Upper lobe of right lung (tissue), 1 donor: ENCODE results near the gene GPR55. TPM values are rescaled to one million over a fixed set of nuclear protein-coding genes. Genes with fewer than 3 reads are reported as not detected.

Experiments
- ATAC-seq: fragments of 200-7000 bp; cut with Tn5 transposase; one replicate; pipeline ENCODE4 v1.9.1; 2020; ENCODE audit warnings: mild to moderate bottlenecking, moderate library complexity
- DNase-seq: peaks from one replicate; pipeline ENCODE4 v3.0.0-alpha.2; 2020
- H3K27ac ChIP-seq: fragments of 200-600 bp; one replicate; pipeline ENCODE4 v1.8.0; 2022
- H3K27me3 ChIP-seq: fragments of 200-600 bp; one replicate; pipeline ENCODE4 v1.8.0; 2022; ENCODE audit warnings: mild to moderate bottlenecking
- H3K36me3 ChIP-seq: fragments of 200-600 bp; one replicate; pipeline ENCODE4 v1.8.0; 2022
- H3K4me1 ChIP-seq: fragments of 200-600 bp; one replicate; pipeline ENCODE4 v1.8.0; 2022
- H3K4me3 ChIP-seq: fragments of 200-600 bp; one replicate; pipeline ENCODE4 v1.8.0; 2022; ENCODE audit warnings: mild to moderate bottlenecking
- H3K9me3 ChIP-seq: fragments of 200-600 bp; one replicate; pipeline ENCODE4 v1.8.0; 2022
- CTCF ChIP-seq: fragments of 200-600 bp; IDR thresholded peaks from one replicate; pipeline ENCODE4 v1.8.0; 2022; ENCODE audit warnings: antibody characterized with exemption
- intact Hi-C: fragments of 100-400 bp; cut with DNase I; formaldehyde crosslinking; loops from one replicate; pipeline ENCODE4 v1.11.0; 2022
- total RNA-seq: library from RNA; stranded (reverse); fragmentation: NEBNext Ultra II Directional; extraction: Animal tissue kit (Norgen Biotek cat#: 25700); gene quantifications from one replicate; pipeline ENCODE4 v1.2.1, GENCODE V29; 2021
- donor health status: DM: no; HTN: yes; CAD: no; lungs with severe emphysema.

GPR55 gene
- total RNA-seq, 1 donor from 2014 or later = 1.2 TPM

- H3K4me3 ChIP-seq = no peak overlapping the region
- H3K9me3 ChIP-seq = no peaks in the 10 kb centered on the region
- no peaks in the 10 kb centered on the region for H3K36me3 ChIP-seq
- intact Hi-C loops = no loop called here
- H3K27me3 ChIP-seq = peaks cover 6% of the 10 kb centered on the region
- H3K27ac ChIP-seq = no peak overlapping the region
- H3K4me1 ChIP-seq = no peaks in the 10 kb centered on the region
- DNase-seq (no peak), ATAC-seq (no peak)
- no peak for TF ChIP-seq CTCF
Observed at GRCh38 chr2:230895536-230896345, 29.3 kb downstream of the GPR55 start.

GRCh38 chr2:230893841-230894781, 30.9 kb downstream of the GPR55 start:
- Histone ChIP-seq H3K4me1 (no peaks in the 10 kb centered on the region), H3K36me3 (no peaks in the 10 kb centered on the region), H3K9me3 (no peaks in the 10 kb centered on the region), H3K4me3 (no peak overlapping the region), H3K27ac (no peak overlapping the region), H3K27me3 (peaks cover 6% of the 10 kb centered on the region)
- no peak for ATAC-seq
- intact Hi-C loops = no loop called here
- no peak for TF ChIP-seq CTCF
- peak; percentile 40 for DNase-seq

GRCh38 chr2:230893338-230893737, 31.7 kb downstream of the GPR55 start:
- intact Hi-C loops = no loop called here
- no peak for ATAC-seq
- TF ChIP-seq CTCF = no peak

GRCh38 chr2:230891509-230891908, 33.5 kb downstream of the GPR55 start:
- Histone ChIP-seq H3K27ac (no peak overlapping the region), H3K27me3 (peaks cover 6% of the 10 kb centered on the region), H3K9me3 (no peaks in the 10 kb centered on the region), H3K36me3 (no peaks in the 10 kb centered on the region), H3K4me1 (no peaks in the 10 kb centered on the region), H3K4me3 (no peak overlapping the region)
- ATAC-seq = no peak
- intact Hi-C loops = no loop called here
- peak; percentile 33 for DNase-seq
- TF ChIP-seq CTCF = no peak

More at GRCh38 chr2:230893338-230893737, 31.7 kb downstream of the GPR55 start:
- H3K9me3 ChIP-seq = no peaks in the 10 kb centered on the region
- no peaks in the 10 kb centered on the region for H3K36me3 ChIP-seq
- peaks cover 6% of the 10 kb centered on the region for H3K27me3 ChIP-seq
- peak; percentile 59 for DNase-seq
- H3K4me1 ChIP-seq = no peaks in the 10 kb centered on the region
- H3K27ac ChIP-seq = no peak overlapping the region
- H3K4me3 ChIP-seq = no peak overlapping the region

- Histone ChIP-seq H3K27ac (no peak overlapping the region), H3K9me3 (no peaks in the 10 kb centered on the region), H3K4me3 (no peak overlapping the region), H3K4me1 (no peaks in the 10 kb centered on the region), H3K36me3 (no peaks in the 10 kb centered on the region), H3K27me3 (peaks cover 6% of the 10 kb centered on the region)
- TF ChIP-seq CTCF = no peak
- ATAC-seq (no peak), DNase-seq (peak; percentile 5)
- intact Hi-C loops = no loop called here
Observed at GRCh38 chr2:230891064-230891463, 34.0 kb downstream of the GPR55 start.
